GM21737 (cell line): ENCODE data around the gene SBF1.

Experiments used
- ATAC-seq: cut with Tn5 transposase; IDR thresholded peaks from one replicate; pipeline ENCODE4 v1.9.1; 2021; ENCODE audit warnings: mild to moderate bottlenecking, moderate library complexity; ENCODE audit not compliant: unreplicated experiment

SBF1 gene

GRCh38 chr22:50467773-50468440 is 6.9 kb downstream of the SBF1 start:
- ATAC-seq = no peak

GRCh38 chr22:50467341-50467740 is 7.5 kb downstream of the SBF1 start:
- ATAC-seq = no peak

DNA sequence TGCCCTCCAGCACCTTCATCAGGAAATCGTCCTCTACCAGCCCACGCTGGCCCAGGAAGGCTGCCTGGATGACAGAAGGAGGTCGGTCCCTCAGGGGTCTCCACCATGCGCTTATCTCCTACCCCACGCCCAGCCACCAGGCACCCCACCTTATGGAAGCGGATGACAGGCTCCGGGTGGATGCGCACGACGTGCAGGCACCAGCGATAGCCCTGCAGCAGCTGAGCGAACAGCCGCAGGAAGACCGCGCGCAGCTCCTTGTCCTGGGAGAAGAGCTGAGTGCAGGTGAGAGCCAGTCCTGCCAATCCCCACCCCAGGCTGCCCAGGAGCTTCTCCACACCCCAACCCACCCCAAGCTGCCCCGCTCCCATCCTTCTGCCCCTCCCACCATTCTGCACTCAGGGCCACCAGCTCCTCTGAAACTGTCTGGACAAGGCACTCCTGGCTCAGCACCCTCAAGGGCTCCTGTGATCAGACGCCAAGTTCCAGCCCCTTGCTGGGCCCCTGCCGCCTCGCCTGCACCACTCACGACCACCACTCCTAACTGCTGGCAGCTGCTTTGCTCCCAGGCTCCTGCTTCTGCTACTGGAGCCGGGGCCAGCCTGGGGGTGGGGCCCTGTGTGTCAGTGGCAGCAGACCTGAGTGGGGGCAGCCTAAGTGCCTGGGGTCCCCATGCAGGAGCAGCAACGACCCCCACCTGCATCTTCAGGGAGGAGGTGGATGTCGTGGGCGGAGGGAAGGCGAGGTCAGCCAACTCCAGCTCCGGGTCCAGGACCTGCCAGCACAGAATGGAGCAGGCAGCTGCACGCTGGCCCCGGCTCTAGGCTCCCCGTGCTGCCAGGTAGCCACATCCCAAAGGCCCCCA is 9.5 kb downstream of the SBF1 start:
- no peak for ATAC-seq

- ATAC-seq = no peak
Measured at GRCh38 chr22:50464451-50464850, 10.4 kb downstream of the SBF1 start.

DNA sequence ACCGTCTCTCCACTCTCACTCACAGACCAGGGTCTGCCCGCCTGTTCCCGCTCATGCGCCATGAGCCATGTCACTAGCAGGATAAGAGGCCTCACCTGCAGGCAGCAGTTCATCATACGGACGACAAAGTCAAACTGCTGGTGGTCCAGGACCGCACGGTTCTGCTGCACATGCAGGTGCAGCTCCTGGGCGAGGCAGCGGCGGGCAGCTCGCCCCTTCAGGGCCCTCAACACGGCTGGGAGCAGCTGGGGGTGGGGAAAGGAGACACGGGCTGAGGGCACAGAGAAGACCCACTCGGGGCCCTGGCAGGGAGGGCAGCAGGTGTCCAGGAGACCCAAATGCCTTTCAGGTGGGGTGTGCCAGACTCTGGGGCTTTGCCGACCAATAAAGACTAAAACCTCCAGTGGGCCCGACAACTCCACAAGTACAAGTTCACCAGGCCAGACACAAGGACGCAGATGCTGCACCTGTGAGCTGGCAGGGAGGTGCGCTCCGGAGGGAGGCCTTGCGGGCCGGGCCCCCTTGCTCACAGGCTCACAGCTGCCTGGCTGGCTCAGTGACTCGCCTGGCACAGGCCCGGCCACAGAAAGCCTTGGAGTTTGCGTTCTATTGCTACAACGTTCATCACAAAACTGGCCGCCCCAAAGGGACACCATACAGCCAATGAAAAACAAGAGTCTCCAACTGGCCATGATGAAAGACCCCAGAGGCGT is 11.5 kb downstream of the SBF1 start:
- ATAC-seq = no peak

DNA sequence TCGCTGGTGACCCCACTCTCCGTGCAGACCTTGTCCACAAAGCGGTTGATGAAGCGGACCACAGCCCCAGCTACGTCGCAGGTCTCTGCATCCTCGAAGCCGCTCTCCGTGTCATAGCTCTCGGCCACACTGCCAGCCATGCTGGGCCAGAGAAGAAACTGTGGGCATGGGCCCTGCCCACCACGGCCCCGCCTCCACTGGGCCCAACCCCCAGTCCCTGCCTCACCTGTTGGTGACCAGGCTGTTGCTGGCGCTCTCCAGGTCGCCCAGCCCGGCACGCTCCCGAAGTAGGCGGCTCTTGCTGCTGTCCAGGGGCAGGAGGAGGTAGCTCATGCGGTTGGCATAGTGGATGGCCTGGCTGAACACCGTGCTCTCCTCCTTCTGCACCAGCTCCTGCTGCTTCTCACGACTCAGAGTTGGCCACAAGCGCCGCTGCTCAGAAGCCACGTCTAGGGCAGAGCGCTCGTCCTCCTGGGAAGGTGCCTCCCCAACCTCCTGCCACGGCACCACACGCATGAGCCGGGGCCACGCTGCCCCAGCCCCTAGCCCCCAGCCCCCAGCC is 12.8 kb downstream of the SBF1 start:
- no peak for ATAC-seq

GRCh38 chr22:50461536-50461935 is 13.3 kb downstream of the SBF1 start:
- no peak for ATAC-seq

- ATAC-seq = no peak
Measured at GRCh38 chr22:50460938-50461337, 13.9 kb downstream of the SBF1 start.

DNA sequence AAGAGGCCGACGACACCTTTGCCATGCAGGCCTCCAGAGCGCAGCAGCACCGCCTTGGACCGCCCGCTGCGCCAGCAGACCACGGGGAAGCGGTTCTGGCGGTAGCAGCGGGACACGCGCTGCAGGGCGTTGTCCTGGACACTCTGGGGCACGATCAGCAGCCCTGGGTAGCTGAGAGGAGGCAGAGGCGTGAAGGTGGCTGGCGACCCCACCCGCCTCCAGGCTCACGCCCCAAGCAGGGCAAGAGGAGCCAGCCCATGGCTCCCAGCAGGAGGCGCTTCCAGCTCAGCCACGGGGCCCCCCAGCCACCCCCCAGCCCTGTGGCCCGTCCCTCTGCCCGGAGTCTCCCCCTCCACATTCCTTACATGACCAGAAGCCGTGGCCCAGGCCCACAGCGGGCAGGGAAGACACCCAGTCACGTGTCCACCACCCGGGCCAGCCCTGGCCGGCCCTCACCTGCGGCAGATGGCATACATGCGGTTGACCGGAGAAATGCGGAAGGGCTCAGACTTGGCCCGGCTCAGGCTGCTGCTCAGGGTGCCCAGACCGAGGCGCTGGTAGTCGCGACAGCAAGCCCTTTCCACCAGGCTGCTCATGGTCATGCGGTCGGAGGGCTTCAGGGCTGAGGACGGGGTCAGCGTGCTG is 15.2 kb downstream of the SBF1 start:
- no peak for ATAC-seq

DNA sequence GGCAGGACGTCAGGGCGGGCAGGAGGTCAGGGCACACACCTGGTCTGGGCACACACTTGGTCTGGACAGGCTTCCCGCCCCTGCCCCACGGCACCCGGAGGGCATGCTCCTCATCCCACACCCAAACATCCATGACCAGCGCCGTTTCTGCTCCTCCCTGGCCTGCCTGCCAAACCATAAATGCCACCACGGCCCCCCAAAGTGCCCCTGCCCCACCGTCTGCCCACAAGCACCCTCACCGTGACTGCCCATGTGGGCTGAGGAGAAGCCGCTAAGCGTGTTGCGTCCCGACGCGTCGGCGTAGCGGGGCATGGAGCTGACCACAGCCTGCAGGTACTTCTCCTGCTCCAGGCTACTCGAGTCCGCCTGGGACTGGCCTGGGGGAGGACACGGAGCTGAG is 15.8 kb downstream of the SBF1 start:
- no peak for ATAC-seq

- no peak for ATAC-seq
Measured at GRCh38 chr22:50456466-50457234, 18.2 kb downstream of the SBF1 start.

DNA sequence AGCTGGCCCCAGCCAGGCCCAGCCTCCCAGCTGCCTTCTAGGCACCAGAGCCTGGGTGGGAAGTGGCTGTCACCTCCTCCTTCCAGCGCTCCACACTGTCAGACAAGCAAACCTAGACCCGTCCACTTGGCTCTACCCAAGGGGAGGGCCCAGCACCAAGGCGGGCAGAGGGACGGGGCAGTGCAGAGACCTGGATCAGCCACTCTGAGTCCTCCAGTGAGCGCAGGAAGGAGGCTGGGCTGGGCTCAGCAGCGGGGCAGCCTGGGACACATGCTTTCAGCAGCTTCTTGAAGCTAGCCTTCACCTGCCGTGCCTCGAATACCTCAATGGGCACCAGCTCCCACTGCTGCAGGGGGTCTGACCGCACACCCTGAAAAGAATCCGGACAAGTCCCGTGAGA is 18.8 kb downstream of the SBF1 start:
- ATAC-seq = no peak

- no peak for ATAC-seq
Measured at GRCh38 chr22:50455201-50455600, 19.6 kb downstream of the SBF1 start.

DNA sequence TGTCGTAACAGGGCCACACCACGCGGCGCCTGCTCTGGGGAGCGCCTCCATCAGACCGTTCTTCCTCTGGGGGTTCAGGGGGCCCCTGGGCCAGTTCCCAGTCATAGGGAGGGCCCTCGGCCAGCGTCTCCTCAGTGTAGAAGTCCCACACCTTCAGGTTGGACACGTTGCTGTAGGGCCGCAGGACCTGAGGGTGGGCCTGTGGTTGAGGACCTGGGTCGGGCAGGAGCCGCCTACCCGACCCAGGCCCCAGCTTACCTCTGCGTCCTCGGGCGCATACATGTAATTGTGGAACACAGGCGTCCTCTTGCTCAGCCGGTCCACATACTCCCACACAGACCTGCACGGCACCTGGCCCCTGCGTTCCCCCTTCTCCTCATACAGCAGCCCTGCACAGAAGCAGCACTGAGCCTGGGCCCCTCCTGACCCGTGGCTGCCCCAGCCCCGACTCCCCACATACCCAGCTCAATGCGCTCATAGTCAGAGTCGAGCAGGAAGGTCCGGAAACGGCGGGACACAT is 20.2 kb downstream of the SBF1 start:
- no peak for ATAC-seq

DNA sequence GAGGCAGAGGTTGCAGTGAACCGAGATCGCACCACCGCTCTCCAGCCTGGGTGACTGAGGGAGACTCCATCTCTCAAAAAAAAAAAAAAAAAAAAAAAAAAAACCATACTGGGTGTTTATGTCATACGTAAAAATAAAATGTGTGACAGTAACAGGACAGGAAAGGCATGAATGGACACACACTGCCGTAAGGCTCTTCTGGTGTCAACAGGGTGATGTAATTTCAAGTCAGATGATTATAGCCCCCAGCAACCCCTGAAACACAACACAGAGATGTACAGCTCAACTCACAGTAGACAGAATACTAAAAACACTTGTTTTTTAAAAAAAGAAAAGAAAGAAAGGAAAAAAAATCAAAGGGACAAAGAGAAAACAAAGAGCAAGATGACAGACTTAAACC is 22.2 kb downstream of the SBF1 start:
- no peak for ATAC-seq

DNA sequence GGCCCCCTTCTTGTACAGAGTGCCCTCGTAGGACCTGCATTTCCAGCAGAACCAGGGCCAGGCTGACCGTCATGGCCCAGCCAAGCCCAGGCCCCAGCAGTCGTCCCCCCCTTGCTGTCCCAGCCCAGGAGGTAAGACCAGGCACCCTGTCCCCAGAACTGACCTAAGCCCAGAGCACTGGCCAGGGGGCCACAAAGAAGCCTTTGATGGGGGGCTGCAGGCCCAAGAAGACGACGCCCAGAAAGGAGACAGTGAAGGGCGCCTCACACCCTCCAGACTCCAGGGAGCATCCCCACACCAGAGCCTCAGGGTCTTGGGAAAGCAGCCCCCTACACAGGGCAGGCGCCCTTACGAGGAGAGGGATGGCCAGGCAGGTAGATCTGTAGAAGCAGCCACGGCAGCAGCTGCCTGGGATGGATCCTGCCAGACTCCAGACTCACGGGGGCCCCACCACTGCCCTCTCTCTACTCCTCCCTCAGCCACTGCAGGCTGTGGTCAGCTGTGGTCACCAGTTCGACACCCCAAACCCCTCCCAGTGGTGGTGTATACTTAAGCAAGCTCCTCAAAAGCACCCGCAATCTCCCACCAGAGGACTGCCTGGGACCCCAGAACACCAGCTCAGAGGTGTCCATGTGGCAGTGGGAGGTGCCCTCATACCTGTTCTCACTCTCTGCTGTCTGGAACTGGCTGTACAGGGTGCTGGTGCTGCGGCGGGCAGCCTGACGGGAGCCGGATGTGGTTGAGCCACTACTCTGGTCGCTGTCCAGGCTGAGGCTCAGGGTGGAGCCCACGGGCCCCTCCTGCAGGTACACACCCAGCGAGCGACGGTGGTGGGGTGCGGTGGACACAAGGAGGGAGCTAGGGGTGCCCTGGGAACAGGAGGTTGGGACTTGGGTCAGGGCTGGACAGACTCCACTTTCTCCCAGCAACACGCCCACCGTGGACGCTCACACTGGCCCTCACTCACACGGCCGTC is 27.0 kb downstream of the SBF1 start:
- ATAC-seq = no peak

- no peak for ATAC-seq
Measured at GRCh38 chr22:50446708-50447575, 27.9 kb downstream of the SBF1 start.
